IMR-90 (cell line): Measurements from ENCODE around the gene MFAP4. TPM values are rescaled to one million over a fixed set of nuclear protein-coding genes. Genes with fewer than 3 reads are reported as not detected.
A peak's percentile ranks its signal among the peaks of the same experiment; 100 is the strongest.

Source experiments
- ATAC-seq: fragments of 200-7000 bp; cut with Tn5 transposase; 2 replicates; pipeline ENCODE4 v1.9.1; 2020; ENCODE audit warnings: low read depth, mild to moderate bottlenecking, moderate library complexity
- BruUV-seq: library from RNA; stranded (reverse); fragments of 400-500 nt; replicated peaks from 2 replicates; lab custom pipeline; 2021; lab: Mats Ljungman, UMichigan
- CTCF ChIA-PET: fragments of 300-600 bp; formaldehyde crosslinking; extraction: SDS; loops from one replicate; lab custom pipeline; 2021; ENCODE audit warnings: antibody characterized with exemption; lab: Yijun Ruan, JAX
- POLR2A ChIA-PET: fragments of 300-600 bp; sonication (Branson Sonifier 250); formaldehyde crosslinking; loops from one replicate; lab custom pipeline; 2022; ENCODE audit warnings: antibody characterized with exemption; ENCODE audit not compliant: unreplicated experiment; lab: Charles Lee
- DNase-seq: peaks from one replicate; pipeline ENCODE4 v3.0.0; 2013
- H2AFZ ChIP-seq: replicated peaks from 2 replicates; pipeline ENCODE3; 2013; ENCODE audit warnings: low read length, mild to moderate bottlenecking; ENCODE audit not compliant: poor library complexity
- H2AK5ac ChIP-seq: 2 replicates; pipeline ENCODE4 v1.6.1; 2013; ENCODE audit warnings: low read depth, low read length, inconsistent platforms
- H2AK9ac ChIP-seq: replicated peaks from 2 replicates; pipeline ENCODE3; 2013; ENCODE audit warnings: mild to moderate bottlenecking, low read depth, low read length, moderate library complexity; ENCODE audit not compliant: poor library complexity
- H2BK120ac ChIP-seq: 2 replicates; pipeline ENCODE4 v1.6.1; 2013; ENCODE audit warnings: low read depth, low read length, inconsistent platforms
- H2BK15ac ChIP-seq: 3 replicates; pipeline ENCODE4 v1.6.1; 2013; ENCODE audit warnings: low read depth, low read length, inconsistent platforms
- H2BK20ac ChIP-seq: 2 replicates; pipeline ENCODE4 v1.6.1; 2013; ENCODE audit warnings: low read depth, mild to moderate bottlenecking, inconsistent platforms, low read length, moderate library complexity
- H2BK5ac ChIP-seq: 2 replicates; pipeline ENCODE4 v1.6.1; 2013; ENCODE audit warnings: mild to moderate bottlenecking, low read depth, low read length, inconsistent platforms; ENCODE audit not compliant: poor library complexity, severe bottlenecking
- H3K14ac ChIP-seq: replicated peaks from 2 replicates; pipeline ENCODE4 v1.6.1; 2013; ENCODE audit warnings: low read depth, low read length, inconsistent platforms
- H3K18ac ChIP-seq: 2 replicates; pipeline ENCODE4 v1.6.1; 2013; ENCODE audit warnings: low read depth, low read length, control low read depth
- H3K23ac ChIP-seq: 2 replicates; pipeline ENCODE4 v1.6.1; 2013; ENCODE audit warnings: low read depth, low read length, inconsistent platforms
- H3K27ac ChIP-seq: 2 replicates; pipeline ENCODE4 v1.5.1; 2013; ENCODE audit warnings: mild to moderate bottlenecking, control low read depth, low read length; ENCODE audit not compliant: insufficient read depth
- H3K27me3 ChIP-seq: 2 replicates; pipeline ENCODE4 v1.6.1; 2013; ENCODE audit warnings: low read length; ENCODE audit not compliant: control insufficient read depth, insufficient read depth
- H3K36me3 ChIP-seq: 2 replicates; pipeline ENCODE4 v1.6.1; 2013; ENCODE audit warnings: low read length, mixed read lengths; ENCODE audit not compliant: control insufficient read depth, insufficient read depth
- H3K4ac ChIP-seq: 2 replicates; pipeline ENCODE4 v1.6.1; 2013; ENCODE audit warnings: low read depth, low read length, inconsistent platforms
- H3K4me1 ChIP-seq: 2 replicates; pipeline ENCODE4 v1.6.1; 2013; ENCODE audit warnings: low read length, mixed read lengths; ENCODE audit not compliant: control insufficient read depth, insufficient read depth
- H3K4me2 ChIP-seq: 2 replicates; pipeline ENCODE4 v1.6.1; 2013; ENCODE audit warnings: low read depth, mild to moderate bottlenecking, control low read depth, low read length, moderate library complexity
- H3K4me3 ChIP-seq: 2 replicates; pipeline ENCODE4 v1.5.1; 2013; ENCODE audit warnings: low read depth, mild to moderate bottlenecking, control low read depth, low read length, moderate library complexity; ENCODE audit not compliant: insufficient read depth
- H3K56ac ChIP-seq: 2 replicates; pipeline ENCODE4 v1.6.1; 2013; ENCODE audit warnings: low read length, inconsistent platforms; ENCODE audit not compliant: insufficient read depth; ENCODE audit errors: extremely low read depth
- H3K79me1 ChIP-seq, 2 experiments: 2 replicates each; pipeline ENCODE4 v1.6.1; 2013; ENCODE audit warnings: low read length in 2 of 2, inconsistent platforms in 1 of 2, low read depth in 1 of 2
- H3K9ac ChIP-seq: 2 replicates; pipeline ENCODE4 v1.6.1; 2013; ENCODE audit warnings: low read depth, low read length, control low read depth
- H3K9me1 ChIP-seq: 2 replicates; pipeline ENCODE4 v1.6.1; 2013; ENCODE audit warnings: low read length, inconsistent platforms; ENCODE audit not compliant: insufficient read depth
- H3K9me3 ChIP-seq: 2 replicates; pipeline ENCODE4 v1.6.1; 2013; ENCODE audit warnings: low read length; ENCODE audit not compliant: control insufficient read depth, insufficient read depth
- H4K20me1 ChIP-seq: 2 replicates; pipeline ENCODE4 v1.6.1; 2013; ENCODE audit warnings: low read length, inconsistent platforms; ENCODE audit not compliant: insufficient read depth
- H4K5ac ChIP-seq: 2 replicates; pipeline ENCODE4 v1.6.1; 2013; ENCODE audit warnings: mild to moderate bottlenecking, low read depth, low read length, control low read depth
- H4K8ac ChIP-seq, 2 experiments: 2 replicates each; pipeline ENCODE4 v1.6.1; 2013; ENCODE audit warnings: low read depth in 2 of 2, low read length in 2 of 2, control low read depth in 1 of 2, inconsistent platforms in 1 of 2
- H4K91ac ChIP-seq: 2 replicates; pipeline ENCODE4 v1.6.1; 2013; ENCODE audit warnings: low read depth, low read length, inconsistent platforms; ENCODE audit not compliant: insufficient read depth
- BHLHE40 ChIP-seq: fragments of 150-350 bp; IDR thresholded peaks from 2 replicates; pipeline ENCODE4 v1.6.1; 2016; ENCODE audit warnings: mild to moderate bottlenecking, low read depth, low read length
- CEBPB ChIP-seq: IDR thresholded peaks from 2 replicates; pipeline ENCODE4 v1.6.1; 2012; ENCODE audit warnings: low read depth, low read length, improper control_type of control experiment
- CHD1 ChIP-seq: IDR thresholded peaks from 2 replicates; pipeline ENCODE4 v1.6.1; 2012; ENCODE audit warnings: low read depth, low read length, improper control_type of control experiment
- ELK1 ChIP-seq: fragments of 150-350 bp; IDR thresholded peaks from 2 replicates; pipeline ENCODE4 v1.6.1; 2016; ENCODE audit warnings: low read depth, mild to moderate bottlenecking, low read length, moderate library complexity, borderline replicate concordance
- FOS ChIP-seq: fragments of 150-350 bp; IDR thresholded peaks from 2 replicates; pipeline ENCODE4 v1.6.1; 2016; ENCODE audit warnings: low read depth, low read length
- MAZ ChIP-seq: IDR thresholded peaks from 2 replicates; pipeline ENCODE4 v1.6.1; 2012; ENCODE audit warnings: low read depth, mild to moderate bottlenecking, low read length, improper control_type of control experiment, moderate library complexity, borderline replicate concordance
- MXI1 ChIP-seq: IDR thresholded peaks from 2 replicates; pipeline ENCODE4 v1.6.1; 2012; ENCODE audit warnings: low read depth, mild to moderate bottlenecking, low read length, moderate library complexity, borderline replicate concordance
- NFE2L2 ChIP-seq: fragments of 150-350 bp; IDR thresholded peaks from 2 replicates; pipeline ENCODE4 v1.6.1; 2016; ENCODE audit warnings: low read depth, mild to moderate bottlenecking, low read length
- RAD21 ChIP-seq: IDR thresholded peaks from 2 replicates; pipeline ENCODE4 v1.6.1; 2012; ENCODE audit warnings: low read length, improper control_type of control experiment
- RCOR1 ChIP-seq: IDR thresholded peaks from 2 replicates; pipeline ENCODE4 v1.6.1; 2012; ENCODE audit warnings: mild to moderate bottlenecking, low read length, improper control_type of control experiment; ENCODE audit not compliant: insufficient replicate concordance
- RFX5 ChIP-seq: IDR thresholded peaks from 2 replicates; pipeline ENCODE4 v1.8.0; 2012; ENCODE audit warnings: low read depth, mild to moderate bottlenecking, low read length, moderate library complexity
- SMC3 ChIP-seq: fragments of 150-350 bp; IDR thresholded peaks from 2 replicates; pipeline ENCODE4 v1.6.1; 2016; ENCODE audit warnings: low read depth, mild to moderate bottlenecking, antibody characterized with exemption, low read length, moderate library complexity
- USF2 ChIP-seq: fragments of 150-350 bp; IDR thresholded peaks from 2 replicates; pipeline ENCODE4 v1.6.1; 2017; ENCODE audit warnings: mild to moderate bottlenecking, antibody characterized with exemption, low read length, low read depth
- WGBS, 2 experiments: methylation state at CpG; one replicate each; pipeline versions ENCODE4 v1.1.5 to v1.1.7; 2013; ENCODE audit warnings: missing lambda C conversion rate in 2 of 2; ENCODE audit not compliant: insufficient read length in 1 of 2; ENCODE audit errors: extremely low coverage in 2 of 2; 5-methylcytosine and 5-hydroxymethylcytosine counted together
- dilution Hi-C: fragments of 300-500 bp; cut with HindIII; formaldehyde crosslinking; loops from one replicate; pipeline ENCODE4 v1.14.3; 2018; ENCODE audit warnings: low sequenced_read_pairs; ENCODE audit not compliant: unreplicated experiment
- in situ Hi-C: fragments of 300-500 bp; cut with MboI; formaldehyde crosslinking; loops from 3 replicates; pipeline ENCODE4 v1.14.3; 2019; ENCODE audit warnings: low sequenced_read_pairs, inconsistent platforms, mixed read lengths
- intact Hi-C: fragments of 100-400 bp; cut with micrococcal nuclease; formaldehyde crosslinking; loops from 2 replicates; pipeline ENCODE4 v1.10.0; 2022
- polyA plus RNA-seq, 3 experiments: library from polyadenylated mRNA; depleted of rRNA; stranded (reverse); fragments of >200 nt; gene quantifications; 2 replicates each; pipeline ENCODE4 v1.2.3, GENCODE V29; 2012; ENCODE audit warnings: low replicate concordance in 1 of 3
- total RNA-seq: library from RNA; depleted of rRNA; stranded (reverse); fragments of >200 nt; gene quantifications from 2 replicates; pipeline ENCODE4 v1.2.3, GENCODE V29; 2012

MFAP4 gene
- total and polyA plus RNA-seq, 2 of the 4 experiments (the other 2 are of a cell fraction) = 7.0 to 71.6 TPM

- TF ChIP-seq RCOR1 (no peak), CEBPB (no peak), RFX5 (no peak), NFE2L2 (no peak), MAZ (no peak)
Observed at GRCh38 chr17:19361944-19362276, 25.1 kb downstream of the MFAP4 start (continued).

GRCh38 chr17:19361326-19361725 is 25.7 kb downstream of the MFAP4 start:
- Histone ChIP-seq H2BK15ac (no peak overlapping the region), H3K9me1 (peaks cover 9% of the 10 kb centered on the region), H3K4me3 (no peak overlapping the region), H3K14ac (peak overlapping the region; percentile 94), H3K56ac (no peak overlapping the region), H4K20me1 (no peaks in the 10 kb centered on the region), H2BK120ac (no peak overlapping the region), H3K27me3 (no peaks in the 10 kb centered on the region), H2AK5ac (peak overlapping the region; percentile 93), H2BK20ac (no peak overlapping the region), H3K4ac (peak overlapping the region; percentile 93; the same call in 1 of the 2 replicates), H4K8ac (peak overlapping the region; percentile 88 to 91; a peak in 2 of 4 replicates), H3K4me1 (peaks cover 10% of the 10 kb centered on the region), H4K5ac (no peak overlapping the region), H4K91ac (peak overlapping the region; percentile 53), H3K4me2 (no peak overlapping the region), H3K23ac (no peak overlapping the region), H3K18ac (no peak overlapping the region), H2BK5ac (no peak overlapping the region), H3K9me3 (no peaks in the 10 kb centered on the region), H3K27ac (no peak overlapping the region), H3K36me3 (peaks cover 6% of the 10 kb centered on the region), H2AFZ (no peak overlapping the region), H2AK9ac (peak overlapping the region; percentile 92), H3K79me1 (peaks cover 4 to 11% of the 10 kb centered on the region in 2 experiments; a peak in 3 of 4 replicates), H3K9ac (0 out of 2 replicates have a peak overlapping the region, but pooled peaks have one; percentile 12)
- in situ Hi-C loops = loop anchor here (5.0 kb wide), 2 partner anchors 86 to 401 kb away; no protein-coding TSS in a partner anchor
- ATAC-seq = no peak
- dilution Hi-C loops = no loop called here
- CTCF ChIA-PET = no interaction called here
- TF ChIP-seq FOS (no peak), MXI1 (no peak), USF2 (no peak), BHLHE40 (no peak), ELK1 (no peak), RCOR1 (no peak), CHD1 (no peak), NFE2L2 (no peak), RFX5 (no peak), RAD21 (no peak), SMC3 (no peak), MAZ (no peak)
- intact Hi-C loops = loop anchor here (5.0 kb wide), 2 partner anchors 286 to 311 kb away; partner anchors contain the start of gene ALDH3A2
- POLR2A ChIA-PET = interaction anchor here (1.1 kb wide), 1 partner anchor 86 kb away, joined by 4 read pairs; no protein-coding TSS in a partner anchor
- no peak for DNase-seq
- no TSS peak for BruUV-seq
- 100% methylated on average over 2 of the region's 6 CpGs; no CpG with 5 or more reads in 1 of the 2 experiments for WGBS, 2 experiments
